ENCODE data around the gene FEM1C. TPM values are rescaled to one million over a fixed set of nuclear protein-coding genes. Genes with fewer than 3 reads are reported as not detected.

FEM1C gene
- total RNA-seq, 1 experiment from 2014 or later: 14.3 TPM

GRCh38 chr5:115478281-115478680 is 66.3 kb downstream of the FEM1C start:
- no peak for DNase-seq (ENCODE audit: low read depth)

DNA sequence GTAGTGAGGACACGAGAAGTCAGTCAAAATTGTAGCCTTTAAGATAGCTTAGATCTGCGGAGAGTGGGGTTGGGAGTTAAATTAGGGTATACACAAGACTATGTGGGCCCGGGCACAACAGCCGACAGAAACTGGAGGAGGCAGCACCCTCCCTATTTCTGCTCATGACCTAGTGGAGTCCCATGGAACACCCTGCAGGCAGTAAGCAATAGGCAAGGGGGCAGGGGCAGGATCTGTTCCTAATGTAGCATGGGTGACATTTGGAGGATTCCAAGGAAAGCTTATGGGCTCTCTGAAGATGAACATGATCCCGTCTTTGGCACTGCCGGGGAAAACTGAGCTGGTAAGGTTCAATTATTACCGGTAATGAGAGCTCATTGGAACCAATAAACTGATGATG is 67.0 kb downstream of the FEM1C start:
- no peak for DNase-seq (ENCODE audit: low read depth)

DNA sequence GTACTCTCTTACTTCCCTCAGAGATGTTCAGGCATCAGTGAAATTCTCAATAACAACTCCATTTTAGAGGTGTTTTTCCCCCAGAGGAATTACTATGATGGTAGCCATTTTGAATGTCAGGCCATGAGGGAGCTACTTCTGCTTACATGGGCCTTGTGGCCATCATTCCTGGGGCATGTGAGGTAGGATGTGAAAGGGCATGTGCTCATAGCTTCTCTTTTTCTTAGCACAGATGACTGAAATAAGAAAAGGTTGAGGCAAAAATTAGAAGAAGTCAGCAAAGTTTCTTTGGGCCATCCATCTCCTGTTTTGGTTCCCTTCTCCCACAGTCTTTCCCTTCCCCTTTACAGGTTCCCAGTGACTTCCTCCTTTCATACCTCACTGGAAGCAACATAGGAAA is 68.8 kb downstream of the FEM1C start:
- no peak for DNase-seq (ENCODE audit: low read depth)

GRCh38 chr5:115472271-115473025 is 72.1 kb downstream of the FEM1C start:
- DNase-seq (ENCODE audit: low read depth): no peak

GRCh38 chr5:115471345-115472063 is 73.1 kb downstream of the FEM1C start:
- peak; percentile 86 for DNase-seq (ENCODE audit: low read depth)

GRCh38 chr5:115470921-115471320 is 73.7 kb downstream of the FEM1C start:
- DNase-seq (ENCODE audit: low read depth): peak; percentile 62

Other genes with a start within 250 kb of the FEM1C start
- 8.4 and 8.9 TPM in 2 replicates for gene CCDC112, start 248.1 kb downstream of the FEM1C start, total RNA-seq (2014; rRNA removed; shearing (Covaris generic))
- gene TICAM2, start 57.7 kb upstream of the FEM1C start, total RNA-seq (2014; rRNA removed; shearing (Covaris generic)): 6.4 and 11.7 TPM in 2 replicates
- gene TMED7, start 81.3 kb upstream of the FEM1C start, total RNA-seq (2014; rRNA removed; shearing (Covaris generic)): 97.2 and 118 TPM in 2 replicates

All from RPMI7951 (cell line).